HCT116 (cell line): ENCODE results near the gene TRIM41. TPM values are rescaled to one million over a fixed set of nuclear protein-coding genes. Genes with fewer than 3 reads are reported as not detected.

Experiments used
- ATAC-seq: fragments of 200-7000 bp; cut with Tn5 transposase; 2 replicates; pipeline ENCODE4 v1.9.1; 2020; ENCODE audit warnings: mild to moderate bottlenecking, moderate library complexity
- BruUV-seq: library from RNA; stranded (reverse); fragments of 400-500 nt; replicated peaks from 2 replicates; lab custom pipeline; 2021; lab: Mats Ljungman, UMichigan
- CTCF ChIA-PET: fragments of 300-600 bp; sonication (Branson Sonifier 250); formaldehyde crosslinking; loops from one replicate; lab custom pipeline; 2021; ENCODE audit warnings: antibody characterized with exemption; lab: Charles Lee
- POLR2A ChIA-PET: fragments of 300-600, 350-600 bp; sonication (Branson Sonifier 250); formaldehyde crosslinking; loops from one replicate; lab custom pipeline; 2021; ENCODE audit warnings: antibody characterized with exemption; lab: Charles Lee
- RAD21 ChIA-PET, 2 experiments: fragments of 300-600 bp; sonication (Branson Sonifier 250); formaldehyde crosslinking; loops; one replicate each; lab custom pipeline; 2023; ENCODE audit warnings: low total read pairs in 2 of 2; ENCODE audit not compliant: uncharacterized antibody in 2 of 2, unreplicated experiment in 2 of 2, low non-redundant PET in 1 of 2; lab: Charles Lee
- DNase-seq: peaks from one replicate; pipeline ENCODE4 v3.0.0-alpha.2; 2010; ENCODE audit warnings: low read depth, low spot score
- H2AFZ ChIP-seq: fragments of 200-600 bp; shearing (Covaris generic), sonication (generic); 2 replicates; pipeline ENCODE4 v1.6.1; 2017; ENCODE audit warnings: low read depth, mixed run types, mixed read lengths, antibody characterized with exemption, low read length; ENCODE audit not compliant: poor library complexity, severe bottlenecking
- H3K27ac ChIP-seq: 2 replicates; pipeline ENCODE4 v1.5.1; 2012; ENCODE audit warnings: low read depth, low read length
- H3K27me3 ChIP-seq: fragments of 200-600 bp; sonication (generic); 2 replicates; pipeline ENCODE4 v1.6.1; 2016; ENCODE audit warnings: mixed run types, low read length, mixed read lengths; ENCODE audit not compliant: insufficient read depth
- H3K36me3 ChIP-seq, 2 experiments: fragments of 200-500 bp in 1 of 2; fragments of 200-600 bp in 1 of 2; sonication (Bioruptor generic) in 1 of 2; sonication (generic) in 1 of 2; 2 replicates each; pipeline versions ENCODE4 v1.5.1 to v1.6.1; 2014 to 2016; ENCODE audit warnings: low read length in 2 of 2, inconsistent platforms in 1 of 2, mixed read lengths in 1 of 2, mixed run types in 1 of 2; ENCODE audit not compliant: insufficient read depth in 2 of 2, control insufficient read depth in 1 of 2
- H3K4me1 ChIP-seq, 2 experiments: fragments of 200-600 bp in 1 of 2; sonication (generic) in 1 of 2; 2 replicates each; pipeline versions ENCODE4 v1.5.1 to v1.6.1; 2012 to 2017; ENCODE audit warnings: low read length in 2 of 2, inconsistent platforms in 1 of 2, mild to moderate bottlenecking in 1 of 2, mixed read lengths in 1 of 2, mixed run types in 1 of 2, moderate library complexity in 1 of 2; ENCODE audit not compliant: insufficient read depth in 2 of 2, control insufficient read depth in 1 of 2
- H3K4me2 ChIP-seq: fragments of 200-600 bp; sonication (generic); 2 replicates; pipeline ENCODE4 v1.6.1; 2017; ENCODE audit warnings: mixed run types, low read length, mixed read lengths
- H3K4me3 ChIP-seq, 2 experiments: fragments of 200-600 bp in 1 of 2; sonication (generic) in 1 of 2; replicated peaks in 1 of 2; 2 replicates each; pipeline ENCODE4 v1.5.1; 2011 to 2016; ENCODE audit warnings: low read length in 2 of 2, control low read depth in 1 of 2, low read depth in 1 of 2, mild to moderate bottlenecking in 1 of 2, mixed read lengths in 1 of 2, mixed run types in 1 of 2
- H3K79me2 ChIP-seq: fragments of 200-600 bp; sonication (generic); 2 replicates; pipeline ENCODE4 v1.6.1; 2017; ENCODE audit warnings: mild to moderate bottlenecking, mixed run types, low read length, moderate library complexity, mixed read lengths; ENCODE audit not compliant: insufficient read depth
- H3K9ac ChIP-seq: fragments of 200-600 bp; sonication (generic); 2 replicates; pipeline ENCODE4 v1.6.1; 2016; ENCODE audit warnings: low read length, mixed read lengths
- H3K9me2 ChIP-seq: fragments of 200-600 bp; sonication (generic), shearing (Covaris generic); 2 replicates; pipeline ENCODE4 v1.6.1; 2017; ENCODE audit warnings: mixed run types, mild to moderate bottlenecking, moderate library complexity; ENCODE audit not compliant: insufficient read depth
- H3K9me3 ChIP-seq, 2 experiments: fragments of 200-500 bp in 1 of 2; fragments of 200-600 bp in 1 of 2; sonication (Bioruptor generic) in 1 of 2; sonication (generic) in 1 of 2; 2 replicates each; pipeline ENCODE4 v1.6.1; 2014 to 2017; ENCODE audit warnings: low read length in 2 of 2, mixed read lengths in 2 of 2, inconsistent platforms in 1 of 2, low read depth in 1 of 2, mild to moderate bottlenecking in 1 of 2, mixed run types in 1 of 2, moderate library complexity in 1 of 2; ENCODE audit not compliant: control insufficient read depth in 1 of 2, insufficient read depth in 1 of 2
- H4K20me1 ChIP-seq: fragments of 200-600 bp; sonication (generic), shearing (Covaris generic); 2 replicates; pipeline ENCODE4 v1.6.1; 2017; ENCODE audit warnings: mixed run types, mild to moderate bottlenecking, moderate library complexity; ENCODE audit not compliant: insufficient read depth
- CBX3 ChIP-seq: IDR thresholded peaks from 2 replicates; pipeline ENCODE4 v1.6.1; 2012; ENCODE audit warnings: low read depth
- FOSL1 ChIP-seq: IDR thresholded peaks from 2 replicates; pipeline ENCODE4 v1.6.1; 2012; ENCODE audit warnings: low read depth
- POLR2AphosphoS5 ChIP-seq: IDR thresholded peaks from 2 replicates; pipeline ENCODE4 v1.6.1; 2011; ENCODE audit warnings: mild to moderate bottlenecking, low read depth, low read length, moderate library complexity
- RAD21 ChIP-seq: IDR thresholded peaks from 2 replicates; pipeline ENCODE4 v1.6.1; 2012; ENCODE audit warnings: low read depth, mild to moderate bottlenecking
- ZFX ChIP-seq: fragments of 450-650 bp; IDR thresholded peaks from 2 replicates; pipeline ENCODE4 v1.6.1; 2017
- intact Hi-C: fragments of 100-400 bp; cut with micrococcal nuclease; formaldehyde crosslinking; loops from 2 replicates; pipeline ENCODE4 v1.10.0; 2022
- total RNA-seq: library from RNA; stranded (reverse); gene quantifications from one replicate; pipeline ENCODE4 v1.2.1, GENCODE V29; 2021; ENCODE audit not compliant: unreplicated experiment
- TF ChIP-seq, protein P1 (sequence below): IDR thresholded peaks from 2 replicates; pipeline ENCODE4 v1.6.1; 2012

TRIM41 gene
- total RNA-seq, 1 experiment from 2014 or later: 51.8 TPM

DNA sequence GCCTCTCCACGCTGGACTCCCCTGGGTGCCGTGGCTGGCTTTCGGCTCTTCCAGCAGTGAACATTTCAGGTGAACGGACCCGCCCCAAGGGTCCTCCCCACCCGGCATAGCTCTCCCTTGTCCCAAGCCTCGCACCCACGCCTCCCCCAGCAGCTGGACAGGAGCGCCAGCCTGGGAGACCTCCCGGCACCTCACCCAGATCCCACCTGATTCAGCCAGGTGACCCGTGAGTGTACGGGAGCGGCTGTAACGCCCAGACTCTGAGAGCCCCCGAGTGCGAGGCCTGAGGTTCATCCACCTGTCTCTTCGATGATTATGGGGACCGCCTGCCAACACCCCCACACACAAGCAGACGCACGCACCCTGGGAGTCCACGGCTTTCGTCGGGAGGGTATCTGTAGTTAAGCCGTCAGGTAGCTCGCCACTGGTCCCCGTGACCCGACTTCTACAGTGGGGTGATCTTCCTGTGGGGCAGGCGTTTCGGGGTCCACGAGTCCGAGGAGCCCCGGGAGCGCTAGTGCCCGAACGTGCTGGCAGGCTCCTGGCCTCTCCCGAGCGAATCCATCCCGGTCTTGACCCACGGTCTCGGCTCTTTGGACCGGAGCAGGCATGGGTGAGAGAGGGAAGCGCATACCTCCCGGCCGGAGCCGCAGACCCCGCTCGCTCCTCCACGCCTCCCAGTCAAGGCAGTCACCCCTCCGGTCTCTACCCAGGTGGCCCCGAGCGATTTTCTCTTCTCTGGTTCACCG lies 32.9 kb upstream of the TRIM41 start:
- H3K9ac ChIP-seq: no peak overlapping the region
- H2AFZ ChIP-seq: no peak overlapping the region
- peak overlapping the region; percentile 76; the same call in 1 of the 2 replicates for H3K27ac ChIP-seq
- intact Hi-C loops: loop anchor here (2.0 kb wide), 1 partner anchor 17 kb away; no protein-coding TSS in a partner anchor
- no peaks in the 10 kb centered on the region for H3K36me3 ChIP-seq
- no peak overlapping the region for H3K4me3 ChIP-seq
- H3K9me2 ChIP-seq: no peaks in the 10 kb centered on the region
- 0 out of 2 replicates have a peak, but pooled peaks cover 6% of the 10 kb centered on the region for H3K79me2 ChIP-seq
- CTCF ChIA-PET: interaction anchor here (0.6 to 1.6 kb wide), 2 partner anchors 22 to 330 kb away, joined by 3 to 4 read pairs; no protein-coding TSS in a partner anchor
- DNase-seq (no peak), ATAC-seq (no peak)
- TF ChIP-seq FOSL1 (no peak), POLR2AphosphoS5 (no peak), RAD21 (no peak), ZFX (no peak), CBX3 (no peak)
- TF ChIP-seq, protein P1, sequence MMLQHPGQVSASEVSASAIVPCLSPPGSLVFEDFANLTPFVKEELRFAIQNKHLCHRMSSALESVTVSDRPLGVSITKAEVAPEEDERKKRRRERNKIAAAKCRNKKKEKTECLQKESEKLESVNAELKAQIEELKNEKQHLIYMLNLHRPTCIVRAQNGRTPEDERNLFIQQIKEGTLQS: no peak
- H3K9me3 ChIP-seq: no peaks in the 10 kb centered on the region
- peak overlapping the region; percentile 90 for H3K4me2 ChIP-seq
- POLR2A ChIA-PET: interaction anchor here (0.9 to 3.2 kb wide), 2 partner anchors 15 to 54 kb away, joined by 3 to 10 read pairs; partner anchors contain the start of genes RACK1 and TRIM7
- H3K27me3 ChIP-seq: no peaks in the 10 kb centered on the region
- H3K4me1 ChIP-seq: peaks cover 21 to 54% of the 10 kb centered on the region in 2 experiments
- RAD21 ChIA-PET: no interaction called here
- no TSS peak for BruUV-seq
- H4K20me1 ChIP-seq: no peaks in the 10 kb centered on the region
